Muscle layer of duodenum (tissue), 2 donors: Measurements from ENCODE around the gene SOBP.

Experiments used
- H3K27ac ChIP-seq: one replicate; pipeline ENCODE4 v1.7.0; 2013; ENCODE audit warnings: mild to moderate bottlenecking, low read length
- H3K27me3 ChIP-seq: one replicate; pipeline ENCODE4 v1.7.0; 2013; ENCODE audit warnings: low read depth, mild to moderate bottlenecking, control low read depth, low read length
- H3K36me3 ChIP-seq, 2 donors: one replicate each; pipeline ENCODE4 v1.7.0; 2013; ENCODE audit warnings: low read length in 2 of 2, control low read depth in 1 of 2, mild to moderate bottlenecking in 1 of 2; ENCODE audit not compliant: insufficient read depth in 2 of 2, control insufficient read depth in 1 of 2
- H3K4me1 ChIP-seq, 2 donors: one replicate each; pipeline ENCODE4 v1.7.0; 2013; ENCODE audit warnings: low read length in 2 of 2, mild to moderate bottlenecking in 2 of 2, control low read depth in 1 of 2, moderate library complexity in 1 of 2; ENCODE audit not compliant: insufficient read depth in 2 of 2, control insufficient read depth in 1 of 2
- H3K4me3 ChIP-seq, 2 donors: one replicate each; pipeline ENCODE4 v1.7.0; 2013; ENCODE audit warnings: low read length in 2 of 2, low read depth in 1 of 2, mild to moderate bottlenecking in 1 of 2
- H3K9me3 ChIP-seq, 2 donors: one replicate each; pipeline ENCODE4 v1.7.0; 2013; ENCODE audit warnings: low read length in 2 of 2, control low read depth in 1 of 2, mild to moderate bottlenecking in 1 of 2; ENCODE audit not compliant: control insufficient read depth in 1 of 2
- donor health status: healthy.

SOBP gene

GRCh38 chr6:107572886-107573285, 83.0 kb downstream of the SOBP start:
- H3K27ac ChIP-seq = no peak overlapping the region
- H3K36me3 ChIP-seq = no peaks in the 10 kb centered on the region
- H3K4me3 ChIP-seq = no peak overlapping the region
- H3K27me3 ChIP-seq = no peaks in the 10 kb centered on the region
- no peaks in the 10 kb centered on the region for H3K9me3 ChIP-seq
- H3K4me1 ChIP-seq = no peaks in the 10 kb centered on the region

GRCh38 chr6:107574856-107575255, 84.9 kb downstream of the SOBP start:
- no peaks in the 10 kb centered on the region for H3K27me3 ChIP-seq
- H3K4me3 ChIP-seq = no peak overlapping the region
- H3K27ac ChIP-seq = no peak overlapping the region
- no peaks in the 10 kb centered on the region for H3K9me3 ChIP-seq
- H3K4me1 ChIP-seq = no peaks in the 10 kb centered on the region
- H3K36me3 ChIP-seq = no peaks in the 10 kb centered on the region

GRCh38 chr6:107576852-107577251, 86.9 kb downstream of the SOBP start:
- H3K36me3 ChIP-seq = no peaks in the 10 kb centered on the region
- H3K4me1 ChIP-seq = no peaks in the 10 kb centered on the region
- H3K27me3 ChIP-seq = no peaks in the 10 kb centered on the region
- H3K27ac ChIP-seq = no peak overlapping the region
- no peaks in the 10 kb centered on the region for H3K9me3 ChIP-seq
- H3K4me3 ChIP-seq = no peak overlapping the region

GRCh38 chr6:107578642-107579341, 88.9 kb downstream of the SOBP start:
- Histone ChIP-seq H3K27me3 (no peaks in the 10 kb centered on the region), H3K9me3 (no peaks in the 10 kb centered on the region), H3K27ac (no peak overlapping the region), H3K4me1 (no peaks in the 10 kb centered on the region), H3K4me3 (no peak overlapping the region), H3K36me3 (no peaks in the 10 kb centered on the region)

GRCh38 chr6:107579456-107580056, 89.6 kb downstream of the SOBP start:
- no peak overlapping the region for H3K4me3 ChIP-seq
- no peaks in the 10 kb centered on the region for H3K36me3 ChIP-seq
- no peaks in the 10 kb centered on the region for H3K27me3 ChIP-seq
- H3K27ac ChIP-seq = no peak overlapping the region
- no peaks in the 10 kb centered on the region for H3K4me1 ChIP-seq
- no peaks in the 10 kb centered on the region for H3K9me3 ChIP-seq

GRCh38 chr6:107582086-107582485, 92.2 kb downstream of the SOBP start:
- no peaks in the 10 kb centered on the region for H3K4me1 ChIP-seq
- no peak overlapping the region for H3K27ac ChIP-seq
- H3K27me3 ChIP-seq = no peaks in the 10 kb centered on the region
- H3K36me3 ChIP-seq = no peaks in the 10 kb centered on the region
- no peak overlapping the region for H3K4me3 ChIP-seq
- H3K9me3 ChIP-seq = no peaks in the 10 kb centered on the region

GRCh38 chr6:107584726-107585125, 94.8 kb downstream of the SOBP start:
- Histone ChIP-seq H3K4me3 (no peak overlapping the region), H3K27me3 (no peaks in the 10 kb centered on the region), H3K36me3 (no peaks in the 10 kb centered on the region), H3K27ac (no peak overlapping the region), H3K9me3 (no peaks in the 10 kb centered on the region), H3K4me1 (no peaks in the 10 kb centered on the region)

GRCh38 chr6:107585815-107586435, 96.0 kb downstream of the SOBP start:
- no peaks in the 10 kb centered on the region for H3K27me3 ChIP-seq
- H3K4me3 ChIP-seq = no peak overlapping the region
- H3K9me3 ChIP-seq = no peaks in the 10 kb centered on the region
- no peaks in the 10 kb centered on the region for H3K4me1 ChIP-seq
- no peak overlapping the region for H3K27ac ChIP-seq
- H3K36me3 ChIP-seq = no peaks in the 10 kb centered on the region

GRCh38 chr6:107587451-107587850, 97.5 kb downstream of the SOBP start:
- Histone ChIP-seq H3K4me1 (no peaks in the 10 kb centered on the region), H3K36me3 (no peaks in the 10 kb centered on the region), H3K9me3 (no peaks in the 10 kb centered on the region), H3K4me3 (no peak overlapping the region), H3K27ac (no peak overlapping the region), H3K27me3 (no peaks in the 10 kb centered on the region)

GRCh38 chr6:107589199-107589598, 99.3 kb downstream of the SOBP start:
- no peak overlapping the region for H3K4me3 ChIP-seq
- no peak overlapping the region for H3K27ac ChIP-seq
- no peaks in the 10 kb centered on the region for H3K36me3 ChIP-seq

GRCh38 chr6:107589934-107590333, 100.0 kb downstream of the SOBP start:
- Histone ChIP-seq H3K9me3 (no peaks in the 10 kb centered on the region), H3K36me3 (no peaks in the 10 kb centered on the region), H3K4me1 (no peaks in the 10 kb centered on the region), H3K4me3 (no peak overlapping the region), H3K27ac (no peak overlapping the region), H3K27me3 (no peaks in the 10 kb centered on the region)

More at GRCh38 chr6:107589199-107589598, 99.3 kb downstream of the SOBP start:
- H3K27me3 ChIP-seq = no peaks in the 10 kb centered on the region
- no peaks in the 10 kb centered on the region for H3K9me3 ChIP-seq
- no peaks in the 10 kb centered on the region for H3K4me1 ChIP-seq
